AG09309 (cell line): ENCODE data around the gene ZNF652.
"Not testable (repeated sequence)": the region's sequence is repeated elsewhere in the genome, so short reads cannot be mapped to it uniquely, and the experiment has no call there.

Source experiments
- DNase-seq: peaks from one replicate; pipeline ENCODE4 v3.0.0-alpha.2; 2010; ENCODE audit warnings: low read depth
- H3K4me3 ChIP-seq: 2 replicates; pipeline ENCODE4 v1.5.1; 2011; ENCODE audit warnings: mild to moderate bottlenecking, low read depth, low read length, moderate library complexity; ENCODE audit not compliant: control insufficient read depth
- TF ChIP-seq, protein P1 (sequence below): IDR thresholded peaks from 2 replicates; pipeline ENCODE4 v1.5.1; 2011; ENCODE audit warnings: mild to moderate bottlenecking, low read depth, low read length, inconsistent platforms; ENCODE audit not compliant: insufficient read depth, control insufficient read depth; ENCODE audit errors: missing control alignments

The ZNF652 gene

DNA sequence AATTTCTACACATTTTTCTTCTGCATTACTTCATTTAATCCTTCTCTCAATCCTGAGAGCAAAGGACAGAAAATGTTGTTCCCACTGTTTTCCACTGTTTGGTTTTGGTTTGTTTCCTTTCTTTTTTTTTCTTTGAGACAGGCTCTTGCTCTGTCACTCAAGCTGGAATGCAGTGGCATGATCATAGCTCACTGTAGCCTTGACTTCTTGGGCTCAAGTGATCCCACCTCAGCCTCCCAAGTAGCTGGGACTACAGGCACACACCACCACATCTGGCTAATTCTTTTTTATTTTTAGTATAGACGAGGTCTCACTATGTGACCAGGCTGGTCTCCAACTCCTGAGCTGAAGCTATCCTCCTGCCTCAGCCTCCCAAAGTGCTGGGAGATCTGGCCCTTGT lies 7.0 kb upstream of the ZNF652 start:
- no peak for DNase-seq
- H3K4me3 ChIP-seq = no peak overlapping the region
- TF ChIP-seq, protein P1, sequence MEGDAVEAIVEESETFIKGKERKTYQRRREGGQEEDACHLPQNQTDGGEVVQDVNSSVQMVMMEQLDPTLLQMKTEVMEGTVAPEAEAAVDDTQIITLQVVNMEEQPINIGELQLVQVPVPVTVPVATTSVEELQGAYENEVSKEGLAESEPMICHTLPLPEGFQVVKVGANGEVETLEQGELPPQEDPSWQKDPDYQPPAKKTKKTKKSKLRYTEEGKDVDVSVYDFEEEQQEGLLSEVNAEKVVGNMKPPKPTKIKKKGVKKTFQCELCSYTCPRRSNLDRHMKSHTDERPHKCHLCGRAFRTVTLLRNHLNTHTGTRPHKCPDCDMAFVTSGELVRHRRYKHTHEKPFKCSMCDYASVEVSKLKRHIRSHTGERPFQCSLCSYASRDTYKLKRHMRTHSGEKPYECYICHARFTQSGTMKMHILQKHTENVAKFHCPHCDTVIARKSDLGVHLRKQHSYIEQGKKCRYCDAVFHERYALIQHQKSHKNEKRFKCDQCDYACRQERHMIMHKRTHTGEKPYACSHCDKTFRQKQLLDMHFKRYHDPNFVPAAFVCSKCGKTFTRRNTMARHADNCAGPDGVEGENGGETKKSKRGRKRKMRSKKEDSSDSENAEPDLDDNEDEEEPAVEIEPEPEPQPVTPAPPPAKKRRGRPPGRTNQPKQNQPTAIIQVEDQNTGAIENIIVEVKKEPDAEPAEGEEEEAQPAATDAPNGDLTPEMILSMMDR = no peak

DNA sequence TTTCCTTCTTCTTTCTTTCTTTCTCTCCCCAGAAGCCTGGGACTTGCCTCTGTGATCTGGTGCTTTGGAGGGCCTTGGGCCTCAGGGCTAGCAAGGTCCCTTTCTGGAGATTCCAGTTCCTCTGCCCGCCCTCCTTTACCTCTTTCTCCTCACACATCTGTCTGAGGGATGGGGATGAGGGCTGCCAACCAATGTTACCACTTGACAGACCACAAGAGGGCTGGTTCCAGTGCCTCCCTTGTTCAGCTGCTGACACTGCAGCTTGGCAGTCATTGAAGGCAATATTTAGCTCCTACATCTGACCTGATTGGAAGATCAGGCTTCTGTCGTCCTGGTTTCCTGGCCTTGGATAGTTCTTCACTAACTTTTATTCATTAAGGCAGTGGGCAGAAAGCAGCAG lies 3.6 kb upstream of the ZNF652 start:
- no peak overlapping the region for H3K4me3 ChIP-seq
- DNase-seq = no peak
- TF ChIP-seq, protein P1 = peak; percentile 23

DNA sequence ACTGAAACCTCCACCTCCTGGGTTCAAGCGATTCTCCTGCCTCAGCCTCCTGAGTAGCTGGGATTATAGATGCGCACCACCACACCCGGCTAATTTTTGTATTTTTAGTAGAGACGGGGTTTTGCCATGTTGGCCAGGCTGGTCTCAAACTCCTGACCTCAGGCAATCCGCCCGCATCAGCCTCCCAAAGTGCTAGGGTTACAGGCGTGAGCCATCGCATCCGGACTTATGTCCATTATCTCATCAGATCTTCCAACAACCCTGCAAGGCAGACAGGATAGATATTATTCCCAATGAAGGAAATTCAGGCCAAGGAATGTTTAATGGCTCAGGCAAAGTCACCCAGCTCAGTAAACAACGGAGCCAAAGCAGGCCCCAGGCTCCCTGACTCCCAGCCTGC lies 3.1 kb upstream of the ZNF652 start:
- not testable (repeated sequence) for DNase-seq, H3K4me3 ChIP-seq

DNA sequence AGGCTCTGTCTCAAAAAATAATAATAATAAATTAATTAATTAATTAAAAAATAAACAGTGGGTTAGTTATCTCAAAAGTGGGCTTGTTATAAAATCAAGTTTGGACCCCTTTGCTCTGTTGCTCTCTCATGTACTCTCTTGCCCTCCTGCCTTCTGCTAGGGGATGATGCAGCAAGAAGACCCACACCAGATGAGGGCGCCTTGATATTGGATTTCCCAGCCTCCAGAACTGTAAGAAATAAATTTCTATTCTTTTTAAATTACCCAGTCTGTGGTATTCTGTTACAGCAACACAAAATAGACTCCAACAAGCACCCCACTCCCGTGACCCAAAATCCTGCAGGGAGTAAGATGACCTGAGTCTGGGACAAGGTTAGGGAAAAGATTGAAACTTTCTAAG lies 2.1 kb upstream of the ZNF652 start:
- no peak for DNase-seq
- H3K4me3 ChIP-seq = no peak overlapping the region
- TF ChIP-seq, protein P1 = no peak

DNA sequence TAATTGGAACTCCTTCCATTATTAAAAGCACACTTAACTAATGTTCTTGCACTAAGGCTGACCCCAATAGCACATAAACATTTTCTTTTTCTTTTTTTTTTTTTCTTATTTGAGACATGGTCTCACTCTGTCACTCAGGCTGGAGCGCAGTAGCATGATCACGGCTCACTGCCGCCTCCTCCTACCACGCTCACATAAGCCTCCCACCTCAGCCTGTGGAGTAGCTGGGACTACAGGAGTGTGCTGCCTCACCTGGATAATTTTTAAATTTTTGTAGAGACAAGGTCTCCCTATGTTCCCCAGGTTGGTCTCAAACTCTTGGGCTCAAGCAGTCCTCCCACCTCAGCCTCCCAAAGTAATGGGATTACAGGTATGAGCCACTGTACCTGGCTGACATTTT lies 1.2 kb upstream of the ZNF652 start:
- DNase-seq = no peak
- H3K4me3 ChIP-seq = no peak overlapping the region
- TF ChIP-seq, protein P1 = no peak

DNA sequence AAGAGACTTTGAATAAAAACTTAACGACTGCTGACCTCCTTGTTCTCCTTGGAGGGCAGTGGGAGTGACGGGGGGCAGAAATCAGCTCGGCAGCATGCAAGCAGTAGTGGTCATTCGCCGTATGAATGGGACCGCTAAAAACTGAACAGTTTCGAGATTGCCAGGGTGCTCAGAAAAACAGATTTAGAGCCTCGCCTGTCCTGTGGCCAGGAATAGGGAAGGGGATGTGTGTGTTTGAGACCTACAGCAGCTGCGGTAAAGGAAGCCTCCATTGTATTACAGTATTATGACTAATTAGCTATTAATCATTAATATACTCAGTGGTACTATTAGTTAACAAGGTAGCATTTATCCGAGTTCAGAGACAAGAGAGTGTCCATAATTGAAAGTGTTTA lies 670 bp upstream of the ZNF652 start:
- TF ChIP-seq, protein P1 = no peak
- H3K4me3 ChIP-seq = peak overlapping the region; percentile 53
- no peak for DNase-seq

DNA sequence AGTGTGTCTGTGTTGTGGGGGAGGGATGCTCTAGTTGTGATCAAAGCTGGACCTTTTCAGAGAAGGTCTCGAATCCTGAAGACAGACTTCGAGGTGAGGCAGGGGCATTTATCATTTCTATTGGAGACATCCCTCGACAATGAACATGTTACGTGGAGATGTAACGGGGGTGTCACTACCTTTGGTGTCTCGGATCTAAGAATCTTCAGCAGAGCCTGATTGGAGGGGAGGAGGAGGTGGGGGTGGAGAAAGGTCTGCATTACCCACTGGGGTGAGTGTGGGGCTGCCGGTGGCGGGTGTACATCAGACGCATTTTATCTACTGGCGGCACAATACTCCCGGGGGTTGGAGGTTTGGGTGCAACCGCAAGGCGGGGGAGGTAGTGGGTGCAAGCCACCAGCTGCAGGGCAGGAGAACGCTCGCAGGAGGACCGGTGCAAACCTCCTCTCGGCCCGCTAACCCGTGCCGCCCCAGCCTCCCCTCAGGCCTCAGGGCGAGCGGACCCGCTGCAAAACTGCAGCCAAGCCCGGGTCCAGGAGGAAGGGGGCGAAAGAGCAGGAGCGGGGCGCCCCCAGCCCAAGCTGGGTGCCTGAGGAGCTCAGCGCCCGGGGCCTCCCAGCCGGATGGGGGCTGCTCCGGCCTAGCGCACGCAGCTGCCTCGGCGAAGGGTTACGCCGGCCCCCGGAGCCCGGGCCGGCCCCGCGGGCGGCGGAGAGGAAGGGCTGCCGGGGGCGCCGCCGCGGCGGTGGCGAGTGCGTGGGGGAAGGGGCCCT lies 735 bp downstream of the ZNF652 start:
- TF ChIP-seq, protein P1 = no peak
- no peak for DNase-seq
- peak overlapping the region; percentile 100 for H3K4me3 ChIP-seq
